ENCODE data around the gene KIF25. TPM values are rescaled to one million over a fixed set of nuclear protein-coding genes. Genes with fewer than 3 reads are reported as not detected.

Gene KIF25
- total RNA-seq, 3 donors from 2014 or later = 0.14 to 1.1 (median 0.41) TPM

GRCh38 chr6:168035098-168035660 lies 37.7 kb downstream of the KIF25 start:
- no peaks in the 10 kb centered on the region for H3K36me3 ChIP-seq (ENCODE audit: low read depth)
- no peak for TF ChIP-seq CTCF (IDR thresholded peaks at IDR 0.05)
- peak; percentile 73 for ATAC-seq

GRCh38 chr6:168035661-168036545 lies 38.4 kb downstream of the KIF25 start:
- ATAC-seq (peak; percentile 78), DNase-seq (peak; percentile 63 to 78 (median 75))
- Histone ChIP-seq H3K4me3 (no peak overlapping the region), H3K9me3 (peaks cover 25% of the 10 kb centered on the region), H3K4me1 (ENCODE audit: low read depth) (peaks cover 7% of the 10 kb centered on the region), H3K36me3 (ENCODE audit: low read depth) (no peaks in the 10 kb centered on the region)
- TF ChIP-seq CTCF (IDR thresholded peaks at IDR 0.05) = no peak
- intact Hi-C loops (cut with DNase I, micrococcal nuclease) = no loop called here

More at GRCh38 chr6:168035098-168035660, 37.7 kb downstream of the KIF25 start:
- Histone ChIP-seq H3K4me3 (no peak overlapping the region), H3K4me1 (ENCODE audit: low read depth) (peaks cover 7% of the 10 kb centered on the region), H3K9me3 (peaks cover 18% of the 10 kb centered on the region)
- intact Hi-C loops (cut with DNase I, micrococcal nuclease) = no loop called here
- peak; percentile 65 to 76 (median 67) for DNase-seq

GRCh38 chr6:168037242-168037641 lies 39.8 kb downstream of the KIF25 start:
- no peak overlapping the region for H3K4me3 ChIP-seq
- no peak for TF ChIP-seq CTCF (IDR thresholded peaks at IDR 0.05)
- H3K36me3 ChIP-seq (ENCODE audit: low read depth) = no peaks in the 10 kb centered on the region
- intact Hi-C loops (cut with DNase I, micrococcal nuclease) = no loop called here
- DNase-seq (no peak), ATAC-seq (no peak)
- peaks cover 30% of the 10 kb centered on the region for H3K9me3 ChIP-seq
- H3K4me1 ChIP-seq (ENCODE audit: low read depth) = peaks cover 7% of the 10 kb centered on the region

GRCh38 chr6:168037856-168038255 lies 40.4 kb downstream of the KIF25 start:
- TF ChIP-seq CTCF (IDR thresholded peaks at IDR 0.05) = no peak
- no peak overlapping the region for H3K4me3 ChIP-seq
- peaks cover 30% of the 10 kb centered on the region for H3K9me3 ChIP-seq
- peak in 1 of 3 donors; percentile 27 for DNase-seq
- intact Hi-C loops (cut with DNase I, micrococcal nuclease) = no loop called here
- H3K4me1 ChIP-seq (ENCODE audit: low read depth) = peaks cover 7% of the 10 kb centered on the region
- no peaks in the 10 kb centered on the region for H3K36me3 ChIP-seq (ENCODE audit: low read depth)
- no peak for ATAC-seq

GRCh38 chr6:168038576-168039140 lies 41.2 kb downstream of the KIF25 start:
- Histone ChIP-seq H3K4me3 (no peak overlapping the region), H3K9me3 (peaks cover 30% of the 10 kb centered on the region), H3K36me3 (ENCODE audit: low read depth) (no peaks in the 10 kb centered on the region), H3K4me1 (ENCODE audit: low read depth) (peaks cover 7% of the 10 kb centered on the region)
- DNase-seq (no peak), ATAC-seq (no peak)
- TF ChIP-seq CTCF (IDR thresholded peaks at IDR 0.05) = no peak
- intact Hi-C loops (cut with DNase I, micrococcal nuclease) = no loop called here

Measured in mucosa of descending colon (tissue), 3 donors.